Neuron (in vitro differentiated cells): ENCODE measurements around the gene AMPD1.

Source experiments
- H2AFZ ChIP-seq: one replicate; pipeline ENCODE4 v1.6.1; 2013; ENCODE audit warnings: low read depth, mild to moderate bottlenecking, inconsistent platforms, low read length, moderate library complexity
- H3K27me3 ChIP-seq: one replicate; pipeline ENCODE4 v1.6.1; 2013; ENCODE audit warnings: low read length; ENCODE audit not compliant: insufficient read depth
- H3K36me3 ChIP-seq: one replicate; pipeline ENCODE4 v1.6.1; 2013; ENCODE audit warnings: low read length; ENCODE audit not compliant: insufficient read depth
- H3K4me1 ChIP-seq: one replicate; pipeline ENCODE4 v1.6.1; 2013; ENCODE audit warnings: low read length; ENCODE audit not compliant: insufficient read depth
- H3K4me3 ChIP-seq: 2 replicates; pipeline ENCODE4 v1.5.1; 2013; ENCODE audit warnings: mild to moderate bottlenecking, low read length, moderate library complexity
- H3K9me3 ChIP-seq: one replicate; pipeline ENCODE4 v1.6.1; 2013; ENCODE audit warnings: low read length

The AMPD1 gene

DNA sequence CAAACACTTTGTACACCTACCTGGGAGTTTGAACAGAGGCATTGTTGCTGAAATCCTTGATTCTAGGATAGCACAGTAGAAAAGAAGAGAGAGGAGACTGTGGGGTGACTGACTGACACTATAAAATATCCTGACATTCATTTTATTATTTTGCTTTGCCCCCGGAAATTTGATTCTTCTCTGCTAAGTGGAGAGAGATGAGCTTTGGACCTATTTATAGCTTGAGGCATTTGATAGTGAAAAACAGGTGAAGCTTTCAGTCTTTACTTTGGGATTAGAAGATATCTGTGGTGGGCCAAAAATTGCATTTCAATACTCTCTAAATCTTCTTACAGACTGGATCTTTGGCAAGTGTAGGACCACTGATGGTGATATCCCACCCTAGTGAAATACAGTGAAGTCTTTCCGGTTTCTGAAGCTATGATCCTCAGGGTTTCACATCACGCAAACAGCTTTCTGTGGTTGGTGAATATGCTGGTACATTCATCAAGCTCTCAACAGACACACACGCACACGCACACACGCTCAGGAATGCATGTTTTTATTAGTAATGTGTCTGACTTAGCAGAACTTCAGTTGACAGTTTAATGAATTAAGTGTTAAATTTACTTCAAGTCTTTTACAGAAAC lies at the start of gene AMPD1:
AMPD1 (minus strand) TSS at position 117 of the 629 bp plus-strand sequence; CDS start at position 42, 75 bp downstream.
- H2AFZ ChIP-seq, result no peak within 1 kb of the TSS

GRCh38 chr1:114741963-114742746 lies 46.8 kb upstream of the AMPD1 start:
- Histone ChIP-seq H3K9me3 (no peaks in the 10 kb centered on the region), H2AFZ (no peak overlapping the region), H3K4me1 (no peaks in the 10 kb centered on the region), H3K36me3 (peaks cover 66% of the 10 kb centered on the region), H3K27me3 (no peaks in the 10 kb centered on the region), H3K4me3 (no peak overlapping the region)

More for the DNA sequence above, at the start of gene AMPD1:
- H3K27me3 ChIP-seq, result no peaks in the 10 kb centered on the region
- H3K4me3 ChIP-seq, result no peak within 1 kb of the TSS
- H3K9me3 ChIP-seq, result no peaks in the 10 kb centered on the region
- no peaks in the 10 kb centered on the region for H3K4me1 ChIP-seq
- no peaks in the 10 kb centered on the region for H3K36me3 ChIP-seq

GRCh38 chr1:114740331-114740730 lies 45.0 kb upstream of the AMPD1 start:
- no peaks in the 10 kb centered on the region for H3K9me3 ChIP-seq
- no peak overlapping the region for H3K4me3 ChIP-seq
- no peaks in the 10 kb centered on the region for H3K4me1 ChIP-seq
- no peaks in the 10 kb centered on the region for H3K27me3 ChIP-seq
- H3K36me3 ChIP-seq, result peaks cover 67% of the 10 kb centered on the region
- no peak overlapping the region for H2AFZ ChIP-seq

- H2AFZ ChIP-seq, result no peak overlapping the region
- H3K4me3 ChIP-seq, result no peak overlapping the region
- H3K9me3 ChIP-seq, result no peaks in the 10 kb centered on the region
- peaks cover 82% of the 10 kb centered on the region for H3K36me3 ChIP-seq
- no peaks in the 10 kb centered on the region for H3K4me1 ChIP-seq
- H3K27me3 ChIP-seq, result no peaks in the 10 kb centered on the region
Observed at GRCh38 chr1:114737314-114737849, 42.0 kb upstream of the AMPD1 start.

GRCh38 chr1:114735479-114735878 lies 40.1 kb upstream of the AMPD1 start:
- Histone ChIP-seq H3K4me1 (no peaks in the 10 kb centered on the region), H3K9me3 (no peaks in the 10 kb centered on the region), H3K36me3 (peaks cover 83% of the 10 kb centered on the region), H3K27me3 (no peaks in the 10 kb centered on the region), H3K4me3 (no peak overlapping the region), H2AFZ (no peak overlapping the region)

GRCh38 chr1:114729782-114730181 lies 34.4 kb upstream of the AMPD1 start:
- Histone ChIP-seq H3K9me3 (no peaks in the 10 kb centered on the region), H3K4me3 (no peak overlapping the region), H3K4me1 (no peaks in the 10 kb centered on the region), H3K27me3 (no peaks in the 10 kb centered on the region), H3K36me3 (peaks cover 96% of the 10 kb centered on the region), H2AFZ (no peak overlapping the region)

DNA sequence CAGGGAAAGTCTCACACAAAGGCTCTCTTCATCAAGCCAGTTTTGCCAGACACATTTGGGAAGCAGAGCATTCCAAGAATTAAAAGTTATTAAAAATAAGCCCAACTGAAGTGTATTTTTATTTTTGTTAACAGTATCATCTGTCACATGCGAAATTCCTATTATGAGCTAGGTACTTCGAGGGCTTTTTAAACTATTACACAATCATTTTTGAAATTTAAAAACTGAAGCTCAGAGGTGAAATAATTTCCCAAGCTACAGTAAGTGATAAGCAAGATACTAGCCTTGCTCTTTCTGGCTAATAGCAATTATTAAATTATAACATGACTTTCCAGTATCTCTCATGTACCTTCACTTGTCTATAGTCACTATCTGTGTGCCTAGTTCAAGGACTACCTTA lies 33.2 kb upstream of the AMPD1 start:
- Histone ChIP-seq H3K4me3 (no peak overlapping the region), H3K9me3 (no peaks in the 10 kb centered on the region), H2AFZ (no peak overlapping the region), H3K4me1 (no peaks in the 10 kb centered on the region), H3K27me3 (no peaks in the 10 kb centered on the region), H3K36me3 (peaks cover 95% of the 10 kb centered on the region)

DNA sequence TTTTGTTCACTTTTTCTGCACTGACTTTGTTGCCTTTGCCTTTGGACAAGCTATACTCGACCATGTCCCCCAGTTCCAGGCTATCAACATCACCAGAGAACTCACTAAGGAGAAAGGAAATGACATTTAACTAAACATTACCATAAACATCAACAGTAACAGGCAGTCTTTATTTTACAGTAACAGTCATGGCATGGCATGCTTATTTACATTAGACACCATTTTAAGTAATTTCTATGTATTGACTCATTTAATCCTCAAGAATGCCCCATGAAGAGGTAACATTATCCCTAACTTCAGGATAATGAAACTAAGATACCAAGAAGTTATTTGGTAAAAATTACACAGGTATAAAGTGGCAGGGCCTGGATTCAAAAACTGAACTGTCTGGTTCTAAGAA lies 29.9 kb upstream of the AMPD1 start:
- Histone ChIP-seq H3K36me3 (peaks cover 93% of the 10 kb centered on the region), H3K9me3 (no peaks in the 10 kb centered on the region), H2AFZ (no peak overlapping the region)

GRCh38 chr1:114723915-114724314 lies 28.6 kb upstream of the AMPD1 start:
- Histone ChIP-seq H3K27me3 (no peaks in the 10 kb centered on the region), H2AFZ (no peak overlapping the region), H3K9me3 (no peaks in the 10 kb centered on the region), H3K36me3 (peaks cover 95% of the 10 kb centered on the region), H3K4me3 (no peak overlapping the region), H3K4me1 (no peaks in the 10 kb centered on the region)

More for the DNA sequence above, 29.9 kb upstream of the AMPD1 start:
- no peak overlapping the region for H3K4me3 ChIP-seq
- no peaks in the 10 kb centered on the region for H3K4me1 ChIP-seq
- H3K27me3 ChIP-seq, result no peaks in the 10 kb centered on the region

- Histone ChIP-seq H3K4me3 (no peak overlapping the region), H3K36me3 (peaks cover 95% of the 10 kb centered on the region)
Observed at GRCh38 chr1:114723457-114723856, 28.1 kb upstream of the AMPD1 start.

GRCh38 chr1:114720492-114720891 lies 25.1 kb upstream of the AMPD1 start:
- Histone ChIP-seq H3K4me3 (no peak overlapping the region), H3K36me3 (peaks cover 75% of the 10 kb centered on the region), H3K9me3 (no peaks in the 10 kb centered on the region), H3K27me3 (no peaks in the 10 kb centered on the region), H3K4me1 (peaks cover 11% of the 10 kb centered on the region), H2AFZ (no peak overlapping the region)

More at GRCh38 chr1:114723457-114723856, 28.1 kb upstream of the AMPD1 start:
- no peaks in the 10 kb centered on the region for H3K27me3 ChIP-seq
- no peaks in the 10 kb centered on the region for H3K9me3 ChIP-seq
- no peaks in the 10 kb centered on the region for H3K4me1 ChIP-seq
- H2AFZ ChIP-seq, result no peak overlapping the region

GRCh38 chr1:114719424-114719787 lies 24.1 kb upstream of the AMPD1 start:
- Histone ChIP-seq H3K9me3 (no peaks in the 10 kb centered on the region), H3K4me1 (peaks cover 16% of the 10 kb centered on the region), H3K36me3 (peaks cover 69% of the 10 kb centered on the region), H3K27me3 (no peaks in the 10 kb centered on the region), H3K4me3 (no peak overlapping the region), H2AFZ (no peak overlapping the region)

DNA sequence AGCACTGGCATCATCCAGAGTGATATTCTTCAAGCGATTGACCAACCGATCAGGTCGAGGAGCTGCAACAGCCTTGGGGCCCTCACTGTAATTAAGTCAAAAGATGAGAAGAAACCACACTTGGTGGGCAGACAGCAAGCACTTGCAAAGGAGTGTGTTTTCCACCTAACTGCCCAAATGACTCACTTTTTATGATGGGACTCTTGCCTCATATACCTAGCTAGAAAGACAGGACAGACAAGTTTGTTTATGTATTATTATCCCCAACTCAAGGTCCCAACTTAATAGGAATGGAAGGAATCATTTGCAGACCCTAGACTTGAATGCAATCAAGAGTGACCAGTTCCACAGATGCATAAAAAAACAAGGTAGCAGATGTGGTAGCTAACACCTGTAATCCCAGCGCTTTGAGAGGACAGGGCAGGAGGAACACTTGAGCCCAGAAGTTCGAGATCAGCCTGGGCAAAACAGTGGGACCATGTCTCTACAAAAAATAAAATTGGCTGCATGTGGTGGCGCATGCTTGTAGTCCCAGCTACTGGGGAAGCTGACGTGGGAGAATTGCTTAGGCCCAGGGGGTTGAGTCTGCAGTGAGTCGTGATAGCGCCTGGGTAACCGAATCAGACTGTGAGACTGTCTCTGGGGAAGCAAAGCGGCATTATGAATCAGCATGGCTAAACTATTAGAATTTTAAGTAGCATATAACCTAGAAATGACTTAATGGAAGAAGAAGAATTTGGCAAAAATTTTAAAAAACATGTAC lies 23.5 kb upstream of the AMPD1 start:
- Histone ChIP-seq H3K36me3 (peaks cover 70% of the 10 kb centered on the region), H2AFZ (no peak overlapping the region), H3K4me3 (no peak overlapping the region), H3K4me1 (peaks cover 16% of the 10 kb centered on the region), H3K9me3 (no peaks in the 10 kb centered on the region), H3K27me3 (no peaks in the 10 kb centered on the region)
